ENCODE results near the gene TBC1D22B.
"Not testable (repeated sequence)": the region's sequence is repeated elsewhere in the genome, so short reads cannot be mapped to it uniquely, and the experiment has no call there.

The TBC1D22B gene

DNA sequence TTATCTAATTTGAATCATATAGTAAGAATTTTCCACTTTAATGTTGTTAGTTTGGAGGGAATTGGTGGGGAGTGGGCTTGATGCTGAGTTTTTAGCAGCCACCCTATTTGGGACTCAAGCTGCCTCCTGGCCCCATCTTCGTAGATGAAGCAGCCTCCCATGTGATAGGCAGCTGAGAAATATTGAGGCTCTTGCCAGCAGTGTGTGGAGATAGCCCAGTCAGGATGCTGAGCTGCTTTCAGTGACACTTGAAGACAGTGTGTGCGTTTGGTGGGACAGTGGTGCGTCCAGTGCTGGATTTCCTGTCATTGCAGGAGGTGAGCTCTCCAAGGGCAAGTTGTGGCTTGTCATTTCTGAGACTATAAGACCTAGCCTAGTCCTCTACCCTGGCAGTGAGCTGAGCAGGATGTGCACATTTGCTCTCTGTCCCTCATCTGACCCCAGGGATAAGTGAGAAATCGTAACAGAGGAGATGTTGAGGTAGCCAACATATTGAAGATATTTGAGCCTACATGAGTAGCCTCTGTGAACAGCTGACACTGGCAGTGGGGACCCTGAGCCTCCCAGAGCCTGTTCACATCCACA is 48.4 kb downstream of the TBC1D22B start:
- no peak for DNase-seq

DNA sequence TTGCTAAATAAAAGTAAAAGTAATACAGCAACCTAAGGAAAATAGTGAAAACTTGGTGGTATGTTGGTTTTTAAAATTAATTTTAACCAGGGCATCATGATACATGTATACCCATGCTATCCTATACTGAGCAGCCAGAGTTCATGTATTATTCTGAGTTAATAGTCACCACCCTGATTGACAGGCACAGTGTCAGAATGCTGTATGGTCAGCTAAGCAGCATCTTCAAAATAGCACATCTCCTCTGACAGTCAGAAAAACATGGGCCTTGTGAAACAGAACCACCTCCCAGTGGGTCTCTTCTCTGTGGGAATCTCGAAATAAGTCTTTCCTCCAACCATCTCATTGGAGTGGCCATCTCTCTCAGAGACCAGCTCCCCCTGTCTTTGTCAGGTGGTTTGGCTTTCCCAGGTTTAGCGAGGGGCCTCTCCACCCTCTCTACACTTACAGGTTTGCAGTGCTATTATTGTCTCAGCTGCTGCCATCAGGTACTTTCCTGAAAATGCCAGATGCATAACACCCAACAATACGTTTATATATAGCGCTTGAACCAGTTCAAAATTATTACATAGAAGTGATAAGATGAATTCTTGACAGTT is 49.2 kb downstream of the TBC1D22B start:
- DNase-seq = no peak

DNA sequence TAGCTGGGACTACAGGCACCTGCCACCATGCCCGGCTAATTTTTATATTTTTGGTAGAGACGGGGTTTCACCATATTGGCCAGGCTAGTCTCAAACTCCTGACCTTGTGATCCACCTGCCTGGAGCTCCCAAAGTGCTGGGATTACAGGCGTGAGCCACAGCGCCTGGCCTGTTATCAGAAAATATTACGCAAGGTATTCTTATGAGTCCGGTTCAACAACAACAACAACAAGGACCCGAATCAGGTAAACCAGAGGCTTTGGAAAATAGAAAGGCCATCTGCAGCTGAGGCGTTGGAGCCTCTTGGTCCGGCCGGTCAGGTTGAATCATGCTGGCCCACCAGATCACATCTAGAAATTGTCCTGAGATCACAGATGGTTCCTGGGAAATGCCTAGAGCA is 49.9 kb downstream of the TBC1D22B start:
- not testable (repeated sequence) for DNase-seq

DNA sequence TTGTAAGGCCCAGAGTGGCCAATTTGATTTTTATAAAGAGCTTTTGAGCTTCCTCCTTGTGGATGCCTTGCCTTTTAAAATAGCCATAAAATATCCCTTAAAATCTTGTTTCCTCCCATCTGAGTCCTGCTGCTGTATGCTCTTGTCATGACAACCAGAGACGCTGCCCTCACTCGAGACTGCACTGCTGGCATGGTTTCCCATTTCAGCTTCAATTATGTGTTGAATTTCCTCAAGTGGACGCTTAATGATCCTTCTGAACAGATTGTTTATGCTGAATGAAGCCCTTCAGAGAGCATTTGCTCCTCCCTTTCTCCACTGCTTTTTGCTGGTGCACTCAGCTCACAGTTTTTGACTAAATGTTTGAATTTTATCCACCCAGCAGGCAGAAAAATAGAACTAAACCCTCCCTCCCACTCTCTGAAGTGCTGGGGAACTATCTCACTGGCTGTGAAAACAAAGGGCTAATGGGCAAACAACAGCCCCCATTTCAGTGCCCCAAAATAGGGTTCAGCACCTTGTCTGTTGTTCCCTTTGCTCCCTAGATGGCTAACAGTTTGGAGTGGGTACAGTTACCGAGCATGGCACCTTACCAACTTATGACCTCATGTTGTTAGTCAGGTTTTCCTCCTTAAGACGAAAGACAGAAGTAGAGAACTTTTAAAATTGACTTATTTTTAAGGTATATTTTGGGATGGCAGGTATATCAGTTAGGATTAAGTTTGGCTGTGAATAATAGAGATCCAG is 50.7 kb downstream of the TBC1D22B start:
- DNase-seq = no peak

DNA sequence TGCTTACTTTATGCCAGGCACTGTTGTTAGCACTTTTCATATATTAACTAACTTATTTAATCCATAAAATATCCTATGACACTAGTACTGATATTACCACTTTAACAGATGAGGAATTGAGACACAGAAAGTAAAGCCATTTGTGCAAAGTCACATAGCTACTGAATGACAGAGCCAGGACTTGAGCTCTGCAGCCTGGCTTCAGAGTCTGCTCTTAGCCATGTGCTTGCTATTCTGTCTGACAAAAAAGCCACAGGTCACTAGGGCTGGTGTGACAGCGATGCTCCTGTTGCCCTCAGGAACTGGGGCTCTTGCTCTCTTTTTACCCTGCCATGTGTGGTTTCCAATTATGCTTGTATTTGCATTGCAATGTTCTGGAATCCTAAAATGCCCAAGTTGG is 51.5 kb downstream of the TBC1D22B start:
- no peak for DNase-seq

DNA sequence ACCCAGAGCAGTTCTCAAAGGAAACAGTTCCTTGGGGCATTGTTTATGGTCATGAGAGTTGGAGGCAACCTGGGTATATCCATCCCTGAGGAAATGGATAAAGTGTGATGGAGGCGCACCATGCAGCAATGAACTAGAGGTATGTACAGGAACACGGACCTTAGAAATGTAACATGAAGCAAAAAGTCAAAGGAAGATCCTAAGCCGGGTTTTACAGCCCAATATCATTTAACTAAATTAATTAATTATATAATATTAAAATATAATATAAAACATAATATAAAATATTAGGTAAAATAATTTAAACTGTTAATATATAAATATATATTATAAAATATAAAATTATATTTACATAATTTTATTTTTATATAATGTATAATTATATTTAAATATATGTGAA is 52.1 kb downstream of the TBC1D22B start:
- no peak for DNase-seq

DNA sequence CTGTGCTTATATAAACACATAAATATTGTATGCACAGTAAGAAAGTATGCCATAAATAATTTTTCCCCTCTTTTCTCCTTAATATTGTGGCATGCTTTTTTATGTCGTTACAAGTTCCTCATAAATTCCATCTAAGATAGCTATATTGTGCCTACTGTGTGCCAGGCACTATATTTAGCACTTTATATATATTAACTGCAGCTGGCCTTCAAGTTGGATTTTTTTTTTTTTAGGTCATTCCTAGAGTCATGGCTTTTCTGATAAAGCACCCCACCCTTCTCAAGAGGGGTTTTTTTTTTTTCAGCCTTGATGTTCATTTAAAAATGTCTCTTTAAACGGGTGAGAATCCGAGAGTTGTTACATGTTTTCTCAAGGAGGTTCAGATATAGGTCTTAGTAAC is 53.4 kb downstream of the TBC1D22B start:
- DNase-seq = no peak

DNA sequence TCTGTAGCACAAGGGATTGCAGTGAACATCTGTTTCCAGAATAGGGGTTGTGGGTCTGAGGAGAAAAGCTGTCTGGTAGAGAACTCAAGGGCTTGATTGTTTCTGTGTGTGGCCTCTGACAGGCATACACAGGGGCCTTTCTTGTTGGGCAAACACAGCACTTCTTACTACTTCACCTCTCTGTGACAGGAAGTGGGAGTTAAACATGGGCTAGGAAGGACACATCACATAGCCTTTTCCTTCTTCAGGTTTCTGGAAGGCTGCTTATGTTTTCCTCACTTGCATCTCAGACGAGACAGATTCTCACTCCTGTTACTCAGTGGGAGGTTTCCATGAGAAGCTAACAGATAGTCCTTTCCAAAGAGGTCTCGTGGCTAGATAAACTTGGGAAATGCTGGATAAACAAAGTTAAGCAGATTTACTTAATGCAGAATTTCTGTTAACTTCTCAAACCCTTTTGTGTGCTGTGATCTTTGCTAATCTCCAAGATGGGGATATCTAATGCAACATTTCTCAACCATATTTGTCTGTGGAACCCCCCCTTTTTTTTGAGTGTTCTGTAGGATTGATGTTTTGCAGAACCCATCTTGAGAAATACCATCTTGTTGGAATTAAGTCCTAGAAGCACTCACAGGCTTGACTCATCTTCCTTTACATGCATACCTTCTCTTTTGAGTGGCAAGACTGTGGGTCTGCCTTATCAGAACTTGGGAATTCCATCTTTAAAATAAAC is 54.3 kb downstream of the TBC1D22B start:
- DNase-seq = no peak

DNA sequence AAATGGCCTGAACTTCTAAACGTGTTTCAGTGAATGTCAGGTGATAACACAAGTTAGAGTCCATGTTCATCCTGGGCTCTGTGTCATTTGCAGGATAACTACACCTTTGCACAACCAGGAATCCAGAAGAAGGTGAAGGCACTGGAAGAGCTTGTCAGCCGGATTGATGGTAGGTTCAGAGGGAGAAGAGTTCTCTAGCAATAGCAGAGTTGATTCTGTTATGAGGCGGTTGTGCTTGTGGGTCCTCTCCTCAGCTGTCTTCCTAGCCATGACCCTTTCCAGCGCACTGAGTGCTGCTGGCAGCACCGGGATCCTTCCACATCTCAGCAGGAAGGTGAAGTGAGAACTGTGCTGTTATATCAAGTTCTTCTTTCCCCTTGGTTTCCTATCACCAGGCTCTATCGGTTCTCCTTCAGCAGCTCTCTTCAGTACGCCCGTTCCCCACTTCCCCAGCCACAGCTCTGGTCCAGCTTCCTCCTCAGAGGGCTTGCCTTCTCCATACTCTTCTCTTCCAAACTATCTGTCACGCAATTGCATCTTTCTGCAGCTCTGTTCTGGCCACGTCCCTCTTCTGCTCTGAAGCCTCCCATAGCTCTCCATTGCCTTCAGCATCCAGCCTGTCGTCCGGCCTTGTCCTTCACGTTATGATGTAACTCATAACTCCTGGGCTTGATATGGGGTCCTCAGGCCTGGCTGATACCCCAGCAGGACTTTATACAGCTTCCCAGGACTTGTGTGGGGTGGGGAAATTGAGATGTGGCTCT is 56.3 kb downstream of the TBC1D22B start:
- no peak for DNase-seq

DNA sequence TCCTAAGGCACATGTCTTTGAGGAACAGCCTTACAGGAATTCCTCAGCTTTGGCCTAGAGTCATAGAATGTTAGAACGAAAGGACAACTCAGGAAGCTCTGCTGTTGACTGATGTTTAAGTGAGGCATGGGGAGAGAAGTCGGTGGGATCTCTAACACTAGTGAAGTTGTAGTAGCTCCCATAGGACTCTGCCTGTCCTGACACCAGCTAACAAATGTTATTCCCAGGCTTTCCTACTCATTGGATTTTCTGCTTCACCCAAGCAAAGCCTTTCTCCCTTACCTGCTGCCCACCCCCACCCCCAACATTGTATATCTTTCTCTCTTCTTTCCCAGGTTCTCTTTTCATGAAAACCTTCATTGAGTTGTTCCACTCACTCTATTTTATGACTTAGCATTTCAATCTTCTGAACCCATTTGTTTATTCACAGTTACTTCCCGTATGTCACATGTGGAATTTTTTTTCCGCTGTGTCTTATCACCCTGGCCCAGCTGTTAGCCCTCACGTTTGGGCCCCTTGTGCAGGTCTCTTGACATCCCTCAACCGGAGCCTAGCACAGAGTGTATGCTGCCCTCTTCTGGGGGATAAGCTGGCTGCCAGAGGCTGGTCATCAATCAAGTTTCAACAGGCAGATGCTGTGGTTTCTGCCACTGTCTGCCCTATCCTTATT is 57.0 kb downstream of the TBC1D22B start:
- peak; percentile 17 for DNase-seq

DNA sequence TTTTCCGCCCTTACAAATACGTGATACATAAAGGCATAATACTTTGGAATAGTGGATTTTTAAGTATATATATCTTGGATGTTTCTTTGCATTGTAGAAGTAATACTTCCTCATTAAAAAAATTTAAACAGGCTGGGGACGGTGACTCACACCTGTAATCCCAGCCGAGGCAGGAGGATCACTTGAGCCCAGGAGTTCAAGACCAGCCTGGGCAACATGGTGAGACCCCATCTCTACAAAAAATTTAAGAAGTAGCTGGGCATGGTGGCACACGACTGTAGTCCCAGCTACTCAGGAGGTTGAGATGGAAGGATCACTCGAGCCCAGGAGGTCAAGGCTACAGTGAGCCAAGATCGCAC is 57.6 kb downstream of the TBC1D22B start:
- no peak for DNase-seq

DNA sequence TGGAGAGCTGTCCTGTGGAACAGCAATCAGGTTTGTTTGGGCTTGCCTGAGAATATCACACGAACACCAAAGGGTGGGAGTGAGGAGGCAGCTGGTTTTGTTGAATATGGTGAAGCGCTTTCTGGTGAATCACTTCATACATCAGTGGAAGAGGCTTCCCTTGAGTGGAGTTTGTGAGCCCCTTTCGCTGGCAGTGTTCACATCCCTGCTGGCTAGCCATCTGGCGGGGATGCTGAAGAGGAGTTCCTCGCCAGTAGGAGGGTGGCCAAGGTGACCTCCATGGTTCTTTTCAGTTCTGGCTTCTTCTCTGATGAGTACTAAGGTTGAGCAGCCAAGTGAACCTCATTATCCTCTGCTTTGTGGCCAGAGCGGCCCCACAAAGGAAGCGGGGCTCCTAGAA is 58.5 kb downstream of the TBC1D22B start:
- no peak for DNase-seq

DNA sequence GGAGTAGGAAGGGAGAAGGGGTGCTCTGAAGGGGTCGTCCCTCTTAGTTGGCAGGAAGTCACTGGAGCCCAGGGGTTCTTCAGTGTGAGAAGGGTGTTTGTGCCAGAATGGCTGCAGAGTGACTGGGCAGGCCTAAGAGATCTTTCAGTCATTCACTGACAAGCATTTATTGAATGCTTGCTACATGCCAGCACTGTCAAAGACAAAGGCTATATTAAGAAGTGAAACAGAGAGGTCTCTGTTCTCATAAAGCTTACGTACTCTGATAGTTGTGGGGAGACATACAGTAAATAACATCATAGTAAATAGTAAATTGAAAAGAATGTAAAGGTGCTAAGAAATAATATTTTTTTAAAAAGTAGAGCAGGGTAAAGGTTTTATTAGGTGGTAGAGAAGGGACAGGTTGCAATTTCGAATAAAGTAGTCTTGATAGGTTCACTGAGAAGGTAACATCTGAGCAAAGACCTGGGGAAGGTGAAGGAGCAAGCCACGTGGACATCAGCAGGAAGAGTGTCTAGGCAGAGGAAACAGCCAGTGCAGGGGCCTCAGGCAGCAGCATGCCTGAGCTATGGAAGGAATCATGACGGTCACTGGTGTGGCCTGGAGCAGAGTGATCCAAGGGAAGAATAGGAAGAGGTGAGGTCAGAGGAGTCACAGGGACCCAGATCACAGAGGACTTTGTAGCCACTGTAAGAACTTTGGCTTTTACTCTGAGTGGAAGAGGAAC is 59.9 kb downstream of the TBC1D22B start:
- DNase-seq = no peak

DNA sequence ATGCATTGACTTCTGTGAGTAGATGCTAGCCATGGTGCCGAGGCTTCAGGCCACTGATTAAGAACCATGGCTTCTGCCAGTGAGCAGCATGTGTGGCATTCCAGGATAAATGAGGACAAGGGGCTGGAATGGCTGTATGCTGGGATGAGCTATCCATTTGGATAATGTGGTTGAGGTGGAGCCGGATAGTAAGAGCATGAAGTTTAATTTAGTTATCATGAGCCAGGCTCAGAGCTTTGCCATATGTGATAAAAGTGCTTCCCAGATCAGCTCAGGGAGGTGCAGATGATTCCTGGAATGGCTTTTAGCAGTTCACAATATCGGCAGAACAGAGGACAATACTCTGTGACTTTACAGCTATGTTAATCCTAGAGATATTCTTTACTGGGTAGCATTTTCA is 61.6 kb downstream of the TBC1D22B start:
- DNase-seq = no peak

DNA sequence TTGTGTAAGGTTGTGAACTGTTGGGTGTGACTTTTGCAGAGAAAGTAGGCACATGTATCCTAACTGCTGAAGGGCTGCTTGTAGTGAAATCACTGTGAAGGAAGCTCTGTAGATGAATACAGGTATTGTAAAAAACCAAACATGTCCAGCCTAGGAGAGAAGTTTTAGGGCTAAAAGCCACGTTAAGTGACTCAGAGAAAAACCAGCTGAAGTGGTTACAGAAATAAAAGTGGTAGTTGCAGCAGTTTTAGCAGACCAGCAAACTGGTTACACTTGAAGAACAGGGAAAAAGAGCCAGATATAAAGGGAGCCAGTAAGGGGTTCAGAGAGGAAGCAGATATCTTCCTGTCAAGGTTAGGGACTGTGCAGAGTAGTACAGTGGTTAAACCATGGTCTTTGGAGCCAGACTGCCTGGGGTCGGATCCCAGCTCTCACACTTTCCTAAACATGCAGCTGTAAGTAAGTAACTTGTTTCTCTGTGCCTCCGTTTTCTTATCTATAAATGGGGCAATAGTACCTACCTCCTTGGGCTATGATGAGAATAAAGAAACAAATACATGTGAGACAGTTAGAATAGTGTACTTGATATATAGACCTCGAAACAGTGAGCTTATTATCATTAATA is 62.4 kb downstream of the TBC1D22B start:
- no peak for DNase-seq

DNA sequence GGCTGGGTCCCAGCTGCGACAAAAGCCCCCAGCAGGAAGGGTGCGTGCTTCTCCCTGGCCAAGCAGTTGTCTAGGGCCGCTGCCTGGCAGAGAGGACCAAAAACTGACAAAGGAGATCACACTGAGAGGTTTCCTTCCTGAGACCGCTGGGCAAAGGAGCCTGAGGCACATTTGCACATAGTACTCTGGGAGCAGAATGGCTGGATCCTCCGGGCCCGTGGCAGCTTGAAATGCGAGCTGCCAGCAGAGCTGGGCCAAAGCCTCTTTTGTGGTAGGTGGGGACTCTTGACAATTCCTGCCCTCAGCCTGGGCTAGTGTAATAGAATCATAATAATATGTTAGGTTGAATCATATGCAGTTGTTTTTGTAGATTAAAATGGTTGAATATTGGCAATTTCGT is 63.1 kb downstream of the TBC1D22B start:
- DNase-seq = no peak

DNA sequence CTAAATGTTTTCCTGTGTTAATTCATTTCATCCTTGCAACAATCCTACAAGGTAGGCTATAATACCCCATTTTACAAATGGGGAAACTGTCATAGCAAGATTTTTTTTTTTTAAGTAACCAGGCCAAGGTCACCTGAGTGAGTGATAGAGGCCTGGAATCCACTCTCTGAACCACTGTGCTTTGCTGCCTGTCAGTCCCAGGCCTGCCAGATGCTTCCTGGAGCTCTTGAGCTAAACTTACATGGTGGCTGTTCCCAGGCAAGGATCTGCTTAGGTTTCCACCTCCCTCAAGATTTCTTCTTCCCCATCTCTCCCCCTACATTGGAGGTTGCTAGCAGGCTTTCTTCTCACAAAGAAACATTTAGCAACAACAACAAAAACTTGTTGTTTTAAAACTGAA is 63.5 kb downstream of the TBC1D22B start:
- no peak for DNase-seq

DNA sequence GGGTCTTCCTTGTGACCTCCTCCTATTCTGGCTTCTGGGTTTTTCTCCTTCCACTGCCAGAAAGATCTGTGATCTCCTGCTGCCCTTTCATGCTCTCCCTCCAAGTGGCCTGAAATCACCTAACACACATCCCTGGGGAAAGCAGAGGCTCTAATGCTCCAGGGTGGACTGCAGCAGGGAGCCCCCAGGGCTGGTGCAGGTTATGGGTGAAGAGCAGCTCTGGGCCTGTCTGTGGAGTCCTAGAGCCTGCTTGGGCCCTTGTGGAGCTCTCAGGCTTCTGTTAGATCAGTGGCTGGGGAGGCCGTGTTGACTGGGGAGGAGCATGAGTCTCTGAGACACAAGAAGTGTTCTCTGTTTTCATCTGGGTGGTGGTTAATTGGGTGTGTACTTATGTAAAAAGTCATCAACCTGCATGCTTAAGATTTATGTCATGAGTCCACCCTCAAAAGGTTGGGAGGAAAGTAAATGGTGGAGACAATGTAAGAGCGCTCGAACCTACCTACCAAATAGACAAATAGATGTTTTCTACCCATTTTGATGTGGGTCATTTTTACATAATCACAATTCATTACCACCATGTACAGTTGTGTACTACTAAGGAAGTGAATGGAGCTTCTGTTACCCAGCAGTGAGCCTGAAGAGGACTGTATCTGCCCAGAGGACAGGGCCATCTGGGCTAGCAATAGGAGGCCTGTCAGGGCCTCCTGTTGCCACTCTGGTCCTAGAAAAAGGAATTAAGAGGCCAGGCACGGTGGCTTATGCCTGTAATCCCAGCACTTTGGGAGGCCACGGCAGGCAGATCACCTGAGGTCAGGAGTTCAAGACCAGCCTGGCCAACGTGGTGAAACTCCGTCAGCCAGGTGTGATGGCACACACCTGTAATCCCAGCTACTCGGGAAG is 64.2 kb downstream of the TBC1D22B start:
- no peak for DNase-seq

DNA sequence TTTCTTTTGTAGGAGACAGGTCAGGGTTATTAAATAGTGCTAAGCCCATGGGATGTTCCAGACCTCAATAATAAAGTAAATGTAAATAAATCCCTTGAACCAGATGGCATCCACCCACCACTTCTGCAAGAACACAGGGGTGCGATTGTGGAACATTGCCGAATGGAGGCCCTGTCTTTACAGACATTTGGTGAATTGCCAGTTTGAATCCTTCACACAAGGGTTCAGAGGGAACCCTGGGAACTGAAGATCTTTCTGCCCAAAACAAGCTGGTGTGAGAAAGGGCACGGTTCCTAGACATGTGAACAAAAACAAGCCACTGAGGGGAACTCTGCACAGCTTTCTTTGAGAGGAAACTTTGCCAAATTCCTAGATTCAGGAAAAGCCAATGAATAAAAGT is 66.0 kb downstream of the TBC1D22B start:
- DNase-seq = no peak
